BLaER1 (cell line): ENCODE results near the gene CRIM1.

Experiments
- H3K27ac ChIP-seq: shearing (Covaris generic); formaldehyde crosslinking; 2 replicates; pipeline ENCODE4 v1.8.1; 2022
- H3K27me3 ChIP-seq: shearing (Covaris generic); formaldehyde crosslinking; 2 replicates; pipeline ENCODE4 v1.8.1; 2022
- H3K36me3 ChIP-seq: shearing (Covaris generic); formaldehyde crosslinking; 2 replicates; pipeline ENCODE4 v1.8.1; 2022
- H3K4me1 ChIP-seq: shearing (Covaris generic); formaldehyde crosslinking; 2 replicates; pipeline ENCODE4 v1.8.1; 2022
- H3K4me2 ChIP-seq: shearing (Covaris generic); formaldehyde crosslinking; 2 replicates; pipeline ENCODE4 v1.8.1; 2022
- H3K4me3 ChIP-seq: shearing (Covaris generic); formaldehyde crosslinking; 2 replicates; pipeline ENCODE4 v1.8.1; 2022
- H3K9ac ChIP-seq: shearing (Covaris generic); formaldehyde crosslinking; 2 replicates; pipeline ENCODE4 v1.8.1; 2022
- H3K9me3 ChIP-seq: shearing (Covaris generic); formaldehyde crosslinking; 2 replicates; pipeline ENCODE4 v1.8.1; 2022
- H4K20me1 ChIP-seq: shearing (Covaris generic); formaldehyde crosslinking; 2 replicates; pipeline ENCODE4 v1.8.1; 2022
- Cebpa-rat ChIP-seq: shearing (Covaris generic); IDR thresholded peaks from 2 replicates; pipeline ENCODE4 v1.8.1; 2022

Gene CRIM1

DNA sequence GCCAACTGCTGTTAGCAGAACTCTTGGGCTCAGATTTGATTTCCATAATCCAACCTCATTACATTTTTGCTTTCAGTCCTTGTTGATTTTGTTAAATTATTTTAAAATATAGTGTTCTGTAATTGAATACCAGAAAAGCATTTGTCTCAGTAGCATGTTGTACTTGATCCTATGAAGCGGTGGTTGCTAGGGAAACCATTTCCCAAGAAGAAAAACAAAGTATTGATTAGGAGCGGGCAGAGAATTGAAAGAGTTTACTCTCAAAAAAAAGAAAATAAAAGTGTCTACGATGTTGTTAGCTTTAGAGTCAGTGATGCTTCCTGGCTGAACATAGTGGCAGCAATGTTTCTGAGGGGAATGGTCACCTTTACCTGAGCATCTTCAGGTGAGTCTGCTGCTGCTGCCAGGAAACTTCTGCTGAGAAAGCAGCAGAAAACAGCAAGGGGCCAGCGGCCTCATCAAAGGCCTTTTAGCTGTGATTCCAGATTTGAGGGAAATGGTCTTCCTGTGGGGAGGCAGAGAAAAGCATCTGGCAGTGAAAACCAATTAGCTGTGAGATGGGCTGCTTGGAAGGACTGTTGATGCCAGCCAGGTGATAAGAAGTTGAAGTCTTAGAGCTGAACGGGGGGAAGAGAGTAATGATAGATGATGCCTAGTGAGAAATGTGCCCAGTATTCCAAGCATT, 37.1 kb downstream of the CRIM1 start:
- peaks cover 12% of the 10 kb centered on the region for H3K36me3 ChIP-seq

DNA sequence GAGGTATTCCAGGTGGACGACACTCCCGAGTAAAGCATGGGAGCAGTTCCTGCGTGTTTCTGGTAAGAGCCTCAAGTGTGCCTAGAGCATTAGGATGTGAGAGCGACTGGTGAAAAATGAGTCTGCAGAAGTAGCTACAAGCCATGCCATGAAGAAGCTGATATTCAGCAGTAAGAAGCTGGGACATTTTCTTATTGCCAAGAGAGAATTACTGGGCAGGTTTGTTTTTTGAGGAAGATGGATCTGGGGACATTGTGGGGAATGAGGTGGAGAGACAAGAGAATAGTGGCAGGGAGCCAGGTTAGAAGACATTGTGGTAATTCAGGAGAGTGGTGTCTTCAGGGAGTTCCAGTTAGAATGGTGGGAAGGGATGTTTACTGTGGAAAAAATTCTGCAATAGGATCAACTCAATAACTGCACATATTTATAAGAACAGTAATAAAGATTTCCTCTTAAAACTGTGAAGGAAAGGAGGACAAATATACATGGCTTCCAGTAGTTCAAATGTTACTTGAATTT, 38.2 kb downstream of the CRIM1 start:
- H3K9ac ChIP-seq = no peak overlapping the region
- H3K27me3 ChIP-seq = no peaks in the 10 kb centered on the region
- no peak overlapping the region for H3K27ac ChIP-seq
- H3K9me3 ChIP-seq = no peaks in the 10 kb centered on the region
- no peak overlapping the region for H3K4me3 ChIP-seq
- H3K36me3 ChIP-seq = peaks cover 17% of the 10 kb centered on the region
- no peak for TF ChIP-seq Cebpa-rat
- H3K4me2 ChIP-seq = no peak overlapping the region
- H3K4me1 ChIP-seq = peaks cover 7% of the 10 kb centered on the region; the same call in 1 of the 2 replicates
- H4K20me1 ChIP-seq = peaks cover 14% of the 10 kb centered on the region; the same call in 1 of the 2 replicates

More for the DNA sequence above, 37.1 kb downstream of the CRIM1 start:
- no peak for TF ChIP-seq Cebpa-rat
- Histone ChIP-seq H3K9ac (no peak overlapping the region), H3K4me2 (no peak overlapping the region), H3K27ac (no peak overlapping the region), H3K4me1 (peaks cover 10% of the 10 kb centered on the region), H3K4me3 (no peak overlapping the region), H3K9me3 (no peaks in the 10 kb centered on the region), H4K20me1 (peaks cover 14% of the 10 kb centered on the region; the same call in 1 of the 2 replicates), H3K27me3 (no peaks in the 10 kb centered on the region)

DNA sequence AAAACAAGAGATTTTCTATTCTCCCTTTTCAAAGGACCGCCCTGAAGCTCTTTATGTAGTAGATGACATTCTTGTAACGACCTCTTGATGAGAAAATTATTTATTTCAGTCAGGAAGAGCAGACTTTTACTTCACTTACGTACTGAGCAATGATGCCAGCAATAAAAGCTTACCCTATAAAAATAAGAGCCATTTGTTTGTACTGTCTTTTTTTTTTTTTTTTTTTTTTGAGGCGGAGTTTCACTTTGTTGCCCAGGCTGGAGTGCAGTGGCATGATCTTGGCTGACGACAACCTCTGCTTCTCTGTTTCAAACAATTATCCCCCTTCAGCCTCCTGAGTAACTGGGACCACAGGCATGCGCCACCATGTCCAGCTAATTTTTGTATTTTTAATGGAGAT, 39.2 kb downstream of the CRIM1 start:
- Histone ChIP-seq H3K9ac (no peak overlapping the region), H3K27me3 (no peaks in the 10 kb centered on the region), H3K4me3 (no peak overlapping the region), H3K4me2 (no peak overlapping the region), H3K27ac (no peak overlapping the region), H3K4me1 (peaks cover 4% of the 10 kb centered on the region; the same call in 1 of the 2 replicates), H3K36me3 (peaks cover 17% of the 10 kb centered on the region), H4K20me1 (peaks cover 14% of the 10 kb centered on the region; the same call in 1 of the 2 replicates), H3K9me3 (no peaks in the 10 kb centered on the region)
- no peak for TF ChIP-seq Cebpa-rat

DNA sequence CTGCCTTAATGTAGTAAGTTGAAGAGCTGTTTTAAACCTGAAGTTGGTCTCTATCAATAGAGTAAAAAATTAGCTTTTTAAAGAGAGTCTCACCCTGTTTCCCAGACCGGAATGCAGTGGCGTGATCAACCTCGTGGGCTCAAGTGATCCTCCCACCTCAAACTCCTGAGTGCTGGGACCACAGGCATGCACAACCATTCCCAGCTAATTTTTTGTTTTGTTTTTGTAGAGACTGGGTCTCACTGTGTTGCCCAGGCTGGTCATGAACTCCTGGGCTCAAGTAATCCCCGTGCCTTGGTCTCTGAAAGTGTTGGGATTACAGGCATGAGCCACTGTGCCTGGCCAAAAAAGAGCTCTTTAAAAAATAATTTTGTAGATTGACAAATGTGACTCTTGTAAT, 40.3 kb downstream of the CRIM1 start:
- Histone ChIP-seq H3K4me3 (no peak overlapping the region), H3K27me3 (no peaks in the 10 kb centered on the region), H3K9ac (no peak overlapping the region), H3K9me3 (no peaks in the 10 kb centered on the region), H4K20me1 (peaks cover 14% of the 10 kb centered on the region; the same call in 1 of the 2 replicates), H3K4me2 (no peak overlapping the region), H3K27ac (no peak overlapping the region), H3K4me1 (no peaks in the 10 kb centered on the region), H3K36me3 (peaks cover 17% of the 10 kb centered on the region)
- no peak for TF ChIP-seq Cebpa-rat

GRCh38 chr2:36396878-36397539, 41.4 kb downstream of the CRIM1 start:
- peaks cover 14% of the 10 kb centered on the region; the same call in 1 of the 2 replicates for H4K20me1 ChIP-seq
- no peak for TF ChIP-seq Cebpa-rat
- no peaks in the 10 kb centered on the region for H3K4me1 ChIP-seq
- H3K4me2 ChIP-seq = no peak overlapping the region
- no peak overlapping the region for H3K27ac ChIP-seq
- H3K9me3 ChIP-seq = no peaks in the 10 kb centered on the region
- no peaks in the 10 kb centered on the region for H3K27me3 ChIP-seq
- peaks cover 21% of the 10 kb centered on the region for H3K36me3 ChIP-seq
- no peak overlapping the region for H3K4me3 ChIP-seq
- no peak overlapping the region for H3K9ac ChIP-seq

DNA sequence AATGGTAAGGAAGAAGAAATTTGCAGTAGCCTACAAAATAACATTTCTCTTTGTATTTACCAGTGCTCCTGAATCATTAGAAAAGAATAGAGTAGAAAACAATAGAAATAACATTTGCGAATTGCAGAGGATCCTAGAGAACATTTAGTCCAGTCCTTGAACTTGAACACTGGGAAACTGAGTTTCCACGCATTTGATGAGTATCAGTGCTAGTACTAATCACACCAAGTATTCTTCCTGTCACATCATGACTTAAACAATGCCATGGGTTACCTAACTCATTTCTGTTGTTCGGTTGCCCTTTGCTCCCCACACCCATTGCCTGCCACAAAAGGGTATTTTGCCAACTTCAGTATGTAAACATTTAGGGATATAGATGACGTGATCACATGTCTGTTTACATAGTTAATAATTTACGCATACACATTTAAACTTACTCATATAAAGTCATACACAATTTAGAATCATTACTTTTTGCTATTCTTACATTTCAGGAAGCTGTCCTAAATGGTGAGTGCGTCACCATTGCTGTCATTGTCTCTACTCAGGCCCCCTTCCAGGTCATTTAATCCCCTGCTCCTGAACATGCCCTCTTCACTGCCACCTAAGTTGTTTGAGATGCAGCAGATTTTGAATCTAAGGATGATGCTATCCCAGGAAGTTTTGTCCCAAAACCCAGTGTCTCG, 42.3 kb downstream of the CRIM1 start:
- no peak overlapping the region for H3K4me2 ChIP-seq
- no peak overlapping the region for H3K27ac ChIP-seq
- no peaks in the 10 kb centered on the region for H3K4me1 ChIP-seq
- H3K9ac ChIP-seq = no peak overlapping the region
- no peaks in the 10 kb centered on the region for H3K9me3 ChIP-seq
- peaks cover 14% of the 10 kb centered on the region; the same call in 1 of the 2 replicates for H4K20me1 ChIP-seq
- TF ChIP-seq Cebpa-rat = no peak
- peaks cover 21% of the 10 kb centered on the region for H3K36me3 ChIP-seq
- no peak overlapping the region for H3K4me3 ChIP-seq
- no peaks in the 10 kb centered on the region for H3K27me3 ChIP-seq

GRCh38 chr2:36399050-36399449, 43.5 kb downstream of the CRIM1 start:
- no peak overlapping the region for H3K9ac ChIP-seq
- H3K27ac ChIP-seq = no peak overlapping the region
- H4K20me1 ChIP-seq = 0 out of 2 replicates have a peak, but pooled peaks cover 6% of the 10 kb centered on the region
- H3K9me3 ChIP-seq = no peaks in the 10 kb centered on the region
- peaks cover 7% of the 10 kb centered on the region for H3K4me1 ChIP-seq
- no peak overlapping the region for H3K4me3 ChIP-seq
- no peaks in the 10 kb centered on the region for H3K27me3 ChIP-seq
- no peak overlapping the region for H3K4me2 ChIP-seq
- peaks cover 21% of the 10 kb centered on the region for H3K36me3 ChIP-seq
- TF ChIP-seq Cebpa-rat = no peak

- no peaks in the 10 kb centered on the region for H4K20me1 ChIP-seq
- no peak overlapping the region for H3K4me3 ChIP-seq
- no peaks in the 10 kb centered on the region for H3K9me3 ChIP-seq
- peak overlapping the region; percentile 63 for H3K4me2 ChIP-seq
- peaks cover 21% of the 10 kb centered on the region for H3K4me1 ChIP-seq
- no peak for TF ChIP-seq Cebpa-rat
- no peak overlapping the region for H3K27ac ChIP-seq
- H3K27me3 ChIP-seq = no peaks in the 10 kb centered on the region
- 0 out of 2 replicates have a peak, but pooled peaks cover 4% of the 10 kb centered on the region for H3K36me3 ChIP-seq
- no peak overlapping the region for H3K9ac ChIP-seq
Observed at GRCh38 chr2:36403675-36404230, 48.2 kb downstream of the CRIM1 start.

DNA sequence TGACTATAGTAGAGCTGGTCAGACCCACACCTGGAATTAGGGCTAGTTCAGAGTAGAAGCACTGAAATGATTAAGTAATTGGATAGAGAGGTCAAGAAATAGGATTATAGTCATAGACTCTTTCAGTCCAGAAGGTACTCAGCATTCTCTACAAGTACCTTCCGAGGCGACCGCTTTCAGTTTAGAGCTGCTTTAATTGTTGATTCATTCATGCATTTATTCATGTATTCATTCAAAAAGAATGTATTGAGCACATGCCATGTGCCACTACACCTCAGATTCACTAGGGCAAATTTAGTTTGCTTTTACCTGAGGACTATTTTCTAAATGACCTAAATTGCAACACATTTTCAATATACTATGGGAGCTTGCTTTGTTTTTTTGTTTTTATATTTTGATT, 48.7 kb downstream of the CRIM1 start:
- peak overlapping the region; percentile 63 for H3K4me2 ChIP-seq
- H3K4me3 ChIP-seq = no peak overlapping the region

More for the DNA sequence above, 48.7 kb downstream of the CRIM1 start:
- Histone ChIP-seq H3K4me1 (peaks cover 21% of the 10 kb centered on the region), H3K36me3 (0 out of 2 replicates have a peak, but pooled peaks cover 4% of the 10 kb centered on the region), H3K27ac (0 out of 2 replicates have a peak overlapping the region, but pooled peaks have one; percentile 6), H4K20me1 (no peaks in the 10 kb centered on the region), H3K9ac (no peak overlapping the region), H3K27me3 (no peaks in the 10 kb centered on the region), H3K9me3 (no peaks in the 10 kb centered on the region)
- TF ChIP-seq Cebpa-rat = no peak
